ENCODE measurements around the gene NDRG3.

The NDRG3 gene

DNA sequence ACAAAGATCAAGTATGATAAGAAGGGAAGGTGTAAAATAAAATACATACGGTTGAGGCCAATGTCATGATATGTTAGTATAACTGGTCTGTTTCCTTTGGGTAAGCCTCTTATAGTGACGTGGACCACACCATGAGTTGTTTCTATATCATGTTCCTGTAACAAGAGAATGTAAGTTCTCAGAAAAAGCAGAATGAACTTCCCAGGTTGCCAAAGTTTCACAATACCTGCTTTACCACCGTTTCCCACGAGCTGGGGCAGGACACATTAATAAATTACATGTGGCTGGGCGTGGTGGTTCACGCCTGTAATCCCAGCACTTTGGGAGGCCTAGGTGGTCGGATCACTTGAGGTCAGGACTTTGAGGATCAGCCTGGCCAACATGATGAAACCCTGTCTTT lies 57.3 kb downstream of the NDRG3 start:
- no peaks in the 10 kb centered on the region for H3F3A ChIP-seq (ENCODE audit: insufficient read depth, low read length)

DNA sequence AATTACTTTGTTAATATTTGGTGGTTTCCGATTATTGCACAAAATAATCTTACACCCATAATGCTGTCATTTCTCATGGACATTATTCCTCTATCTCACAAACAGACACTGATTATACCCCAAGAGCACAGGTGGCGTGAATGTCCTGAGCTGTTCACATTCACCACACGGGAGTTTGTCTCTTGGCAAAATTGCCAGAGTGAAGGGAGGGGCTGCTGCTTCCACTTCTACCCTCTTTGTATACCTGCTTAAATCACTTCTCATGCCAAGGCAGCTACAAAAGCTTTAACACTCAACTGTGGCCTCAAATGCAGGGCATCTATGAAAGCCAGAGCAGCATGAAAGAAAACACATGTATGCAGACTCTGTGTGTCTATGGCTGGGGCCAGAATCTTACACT lies 58.0 kb downstream of the NDRG3 start:
- Histone ChIP-seq H3K9me3 (replicated peaks; ENCODE audit: insufficient read depth, low read length) (no peaks in the 10 kb centered on the region), H3K9me2 (replicated peaks; ENCODE audit: insufficient read depth, low read length) (no peaks in the 10 kb centered on the region), H3K79me2 (ENCODE audit: low read length) (no peaks in the 10 kb centered on the region), H2AFZ (ENCODE audit: low read length) (no peak overlapping the region), H3K4me1 (ENCODE audit: low read length) (no peaks in the 10 kb centered on the region), H3K4me3 (ENCODE audit: low read length) (no peak overlapping the region), H3K9ac (ENCODE audit: low read length) (no peak overlapping the region), H3F3A (ENCODE audit: insufficient read depth, low read length) (no peaks in the 10 kb centered on the region), H3K4me2 (ENCODE audit: low read depth, low read length) (no peak overlapping the region), H4K20me1 (ENCODE audit: insufficient read depth, low read length) (no peaks in the 10 kb centered on the region), H3K36me3 (replicated peaks; ENCODE audit: insufficient read depth, low read length) (no peaks in the 10 kb centered on the region), H3K27me3 (replicated peaks; ENCODE audit: insufficient read depth, low read length) (no peaks in the 10 kb centered on the region), H3K27ac (ENCODE audit: low read length) (no peak overlapping the region)
- no peak for DNase-seq
- no peak for TF ChIP-seq EZH2 (optimal IDR thresholded peaks at IDR 0.05; ENCODE audit: low read depth, low read length)
- TF ChIP-seq, protein P1, sequence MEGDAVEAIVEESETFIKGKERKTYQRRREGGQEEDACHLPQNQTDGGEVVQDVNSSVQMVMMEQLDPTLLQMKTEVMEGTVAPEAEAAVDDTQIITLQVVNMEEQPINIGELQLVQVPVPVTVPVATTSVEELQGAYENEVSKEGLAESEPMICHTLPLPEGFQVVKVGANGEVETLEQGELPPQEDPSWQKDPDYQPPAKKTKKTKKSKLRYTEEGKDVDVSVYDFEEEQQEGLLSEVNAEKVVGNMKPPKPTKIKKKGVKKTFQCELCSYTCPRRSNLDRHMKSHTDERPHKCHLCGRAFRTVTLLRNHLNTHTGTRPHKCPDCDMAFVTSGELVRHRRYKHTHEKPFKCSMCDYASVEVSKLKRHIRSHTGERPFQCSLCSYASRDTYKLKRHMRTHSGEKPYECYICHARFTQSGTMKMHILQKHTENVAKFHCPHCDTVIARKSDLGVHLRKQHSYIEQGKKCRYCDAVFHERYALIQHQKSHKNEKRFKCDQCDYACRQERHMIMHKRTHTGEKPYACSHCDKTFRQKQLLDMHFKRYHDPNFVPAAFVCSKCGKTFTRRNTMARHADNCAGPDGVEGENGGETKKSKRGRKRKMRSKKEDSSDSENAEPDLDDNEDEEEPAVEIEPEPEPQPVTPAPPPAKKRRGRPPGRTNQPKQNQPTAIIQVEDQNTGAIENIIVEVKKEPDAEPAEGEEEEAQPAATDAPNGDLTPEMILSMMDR (IDR thresholded peaks at IDR 0.05; ENCODE audit: low read length) = no peak
- no peak for TF ChIP-seq EZH2phosphoT487 (IDR thresholded peaks at IDR 0.05; ENCODE audit: low read length)

More for the DNA sequence above, 57.3 kb downstream of the NDRG3 start:
- Histone ChIP-seq H3K36me3 (replicated peaks; ENCODE audit: insufficient read depth, low read length) (no peaks in the 10 kb centered on the region), H3K27ac (ENCODE audit: low read length) (no peak overlapping the region), H3K9me2 (replicated peaks; ENCODE audit: insufficient read depth, low read length) (no peaks in the 10 kb centered on the region), H2AFZ (ENCODE audit: low read length) (no peak overlapping the region), H3K4me2 (ENCODE audit: low read depth, low read length) (no peak overlapping the region), H3K9ac (ENCODE audit: low read length) (no peak overlapping the region), H3K9me3 (replicated peaks; ENCODE audit: insufficient read depth, low read length) (no peaks in the 10 kb centered on the region), H3K27me3 (replicated peaks; ENCODE audit: insufficient read depth, low read length) (no peaks in the 10 kb centered on the region), H3K4me3 (ENCODE audit: low read length) (no peak overlapping the region), H4K20me1 (ENCODE audit: insufficient read depth, low read length) (no peaks in the 10 kb centered on the region), H3K79me2 (ENCODE audit: low read length) (no peaks in the 10 kb centered on the region), H3K4me1 (ENCODE audit: low read length) (no peaks in the 10 kb centered on the region)
- TF ChIP-seq, protein P1 (IDR thresholded peaks at IDR 0.05; ENCODE audit: low read length) = no peak
- TF ChIP-seq EZH2phosphoT487 (IDR thresholded peaks at IDR 0.05; ENCODE audit: low read length) (no peak), EZH2 (optimal IDR thresholded peaks at IDR 0.05; ENCODE audit: low read depth, low read length) (no peak)
- no peak for DNase-seq

DNA sequence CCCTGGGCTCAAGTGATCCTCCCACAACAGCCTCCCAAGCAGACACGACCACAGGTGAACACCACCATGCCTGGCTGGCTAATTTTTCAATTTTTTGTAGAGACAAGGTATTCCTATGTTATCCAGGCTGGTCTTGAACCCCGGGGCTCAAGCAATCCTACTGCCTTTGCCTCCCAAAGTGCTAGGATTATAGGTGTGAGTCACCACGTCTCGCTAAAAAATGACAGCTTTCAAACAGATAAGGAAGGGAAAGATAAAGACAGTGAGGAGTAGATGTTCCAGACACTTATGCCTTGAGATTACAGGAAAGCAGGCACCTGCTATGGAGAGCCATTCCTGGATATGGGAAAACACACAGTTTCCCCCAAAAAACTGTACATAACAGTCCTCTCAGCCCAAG lies 58.9 kb downstream of the NDRG3 start:
- H3K27ac ChIP-seq (ENCODE audit: low read length) = no peak overlapping the region

More for the DNA sequence above, 58.9 kb downstream of the NDRG3 start:
- DNase-seq = no peak
- Histone ChIP-seq H3K9me3 (replicated peaks; ENCODE audit: insufficient read depth, low read length) (no peaks in the 10 kb centered on the region), H2AFZ (ENCODE audit: low read length) (no peak overlapping the region), H3K27me3 (replicated peaks; ENCODE audit: insufficient read depth, low read length) (no peaks in the 10 kb centered on the region), H3K4me1 (ENCODE audit: low read length) (no peaks in the 10 kb centered on the region), H3K9ac (ENCODE audit: low read length) (no peak overlapping the region), H3K79me2 (ENCODE audit: low read length) (no peaks in the 10 kb centered on the region), H3F3A (ENCODE audit: insufficient read depth, low read length) (no peaks in the 10 kb centered on the region), H3K4me3 (ENCODE audit: low read length) (no peak overlapping the region), H3K36me3 (replicated peaks; ENCODE audit: insufficient read depth, low read length) (no peaks in the 10 kb centered on the region), H4K20me1 (ENCODE audit: insufficient read depth, low read length) (no peaks in the 10 kb centered on the region), H3K4me2 (ENCODE audit: low read depth, low read length) (no peak overlapping the region), H3K9me2 (replicated peaks; ENCODE audit: insufficient read depth, low read length) (no peaks in the 10 kb centered on the region)
- TF ChIP-seq EZH2phosphoT487 (IDR thresholded peaks at IDR 0.05; ENCODE audit: low read length) (no peak), EZH2 (optimal IDR thresholded peaks at IDR 0.05; ENCODE audit: low read depth, low read length) (no peak)
- TF ChIP-seq, protein P1 (IDR thresholded peaks at IDR 0.05; ENCODE audit: low read length) = no peak
